Mesendoderm (in vitro differentiated cells): ENCODE results near the gene CAST.

Source experiments
- DNase-seq: peaks from one replicate; pipeline ENCODE4 v3.0.0; 2013
- H2AK5ac ChIP-seq: 2 replicates; pipeline ENCODE4 v1.6.1; 2013; ENCODE audit warnings: low read length, inconsistent platforms
- H2BK120ac ChIP-seq: 2 replicates; pipeline ENCODE4 v1.6.1; 2013; ENCODE audit warnings: low read depth, mild to moderate bottlenecking, low read length, moderate library complexity, mixed read lengths
- H2BK15ac ChIP-seq: replicated peaks from 2 replicates; pipeline ENCODE4 v1.6.1; 2013; ENCODE audit warnings: low read depth, mild to moderate bottlenecking, moderate library complexity
- H2BK5ac ChIP-seq: 2 replicates; pipeline ENCODE4 v1.6.1; 2013; ENCODE audit warnings: low read length, inconsistent platforms
- H3K18ac ChIP-seq: 2 replicates; pipeline ENCODE4 v1.6.1; 2013; ENCODE audit warnings: mild to moderate bottlenecking, low read length, mixed read lengths
- H3K23ac ChIP-seq: one replicate; pipeline ENCODE4 v1.6.1; 2013; ENCODE audit warnings: low read length
- H3K27ac ChIP-seq: 2 replicates; pipeline ENCODE4 v1.5.1; 2013; ENCODE audit warnings: low read depth, mild to moderate bottlenecking, inconsistent platforms, low read length, moderate library complexity
- H3K27me3 ChIP-seq: 2 replicates; pipeline ENCODE4 v1.6.1; 2013; ENCODE audit warnings: low read length, control low read depth, mild to moderate bottlenecking, inconsistent platforms; ENCODE audit not compliant: insufficient read depth, poor library complexity
- H3K36me3 ChIP-seq: 2 replicates; pipeline ENCODE4 v1.6.1; 2013; ENCODE audit warnings: low read length, inconsistent platforms; ENCODE audit not compliant: control insufficient read depth, insufficient read depth
- H3K4ac ChIP-seq: one replicate; pipeline ENCODE4 v1.6.1; 2013; ENCODE audit warnings: low read depth, mild to moderate bottlenecking, low read length, moderate library complexity
- H3K4me1 ChIP-seq: 2 replicates; pipeline ENCODE4 v1.6.1; 2013; ENCODE audit warnings: low read depth, low read length, inconsistent platforms; ENCODE audit not compliant: control insufficient read depth
- H3K4me2 ChIP-seq: 2 replicates; pipeline ENCODE4 v1.6.1; 2013; ENCODE audit warnings: low read length
- H3K4me3 ChIP-seq: 2 replicates; pipeline ENCODE4 v1.5.1; 2013; ENCODE audit warnings: mild to moderate bottlenecking, low read length
- H3K56ac ChIP-seq: one replicate; pipeline ENCODE4 v1.6.1; 2013; ENCODE audit warnings: low read length
- H3K79me1 ChIP-seq: 2 replicates; pipeline ENCODE4 v1.6.1; 2013; ENCODE audit warnings: low read length, inconsistent platforms
- H3K79me2 ChIP-seq: 2 replicates; pipeline ENCODE4 v1.6.1; 2013; ENCODE audit warnings: mild to moderate bottlenecking, low read length; ENCODE audit not compliant: control insufficient read depth, insufficient read depth
- H3K9ac ChIP-seq: 2 replicates; pipeline ENCODE4 v1.6.1; 2013; ENCODE audit warnings: low read length, inconsistent platforms
- H4K5ac ChIP-seq: one replicate; pipeline ENCODE4 v1.6.1; 2013; ENCODE audit warnings: low read length
- H4K8ac ChIP-seq: one replicate; pipeline ENCODE4 v1.6.1; 2013; ENCODE audit warnings: low read depth, mild to moderate bottlenecking, control low read depth, low read length, moderate library complexity
- WGBS: extraction: QIAGEN DNeasy Blood & Tissue Kit; methylation state at CpG from one replicate; pipeline ENCODE4 v1.1.7; 2013; ENCODE audit warnings: low lambda C conversion rate, missing lambda C conversion rate; ENCODE audit not compliant: insufficient coverage; ENCODE audit errors: extremely low coverage; 5-methylcytosine and 5-hydroxymethylcytosine counted together

The CAST gene

DNA sequence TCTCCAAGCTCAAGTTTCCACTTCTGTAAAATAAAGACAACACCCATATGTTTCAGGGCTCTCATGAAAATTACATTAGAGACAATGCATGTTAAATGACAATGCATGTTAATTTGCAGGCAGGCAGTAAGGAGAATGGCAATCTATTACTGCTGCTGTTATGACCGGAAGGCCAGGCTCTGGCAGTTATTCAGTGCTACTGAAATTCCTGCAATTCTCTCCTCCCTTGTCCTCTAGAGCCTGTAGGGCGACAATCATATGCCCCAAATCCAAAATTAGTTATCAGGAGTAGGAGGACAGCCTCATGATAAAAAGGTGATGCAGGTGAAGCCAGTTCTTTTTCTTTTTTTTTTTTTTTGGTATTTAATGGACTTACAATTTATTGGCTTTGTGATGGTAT is 42.2 kb upstream of the CAST start:
- Histone ChIP-seq H3K27me3 (no peaks in the 10 kb centered on the region), H2BK15ac (no peak overlapping the region), H3K4me3 (no peak overlapping the region), H3K4ac (no peak overlapping the region), H4K5ac (no peak overlapping the region), H3K79me2 (no peaks in the 10 kb centered on the region), H3K4me2 (no peak overlapping the region), H3K4me1 (no peaks in the 10 kb centered on the region), H3K9ac (no peak overlapping the region), H3K56ac (no peak overlapping the region), H3K23ac (no peak overlapping the region), H2AK5ac (no peak overlapping the region), H2BK5ac (no peak overlapping the region), H3K36me3 (no peaks in the 10 kb centered on the region), H2BK120ac (no peak overlapping the region), H3K18ac (no peak overlapping the region), H3K79me1 (no peaks in the 10 kb centered on the region), H3K27ac (no peak overlapping the region), H4K8ac (no peak overlapping the region)
- WGBS, result no CpG with 5 or more reads among the region's 2 CpGs
- DNase-seq, result no peak

DNA sequence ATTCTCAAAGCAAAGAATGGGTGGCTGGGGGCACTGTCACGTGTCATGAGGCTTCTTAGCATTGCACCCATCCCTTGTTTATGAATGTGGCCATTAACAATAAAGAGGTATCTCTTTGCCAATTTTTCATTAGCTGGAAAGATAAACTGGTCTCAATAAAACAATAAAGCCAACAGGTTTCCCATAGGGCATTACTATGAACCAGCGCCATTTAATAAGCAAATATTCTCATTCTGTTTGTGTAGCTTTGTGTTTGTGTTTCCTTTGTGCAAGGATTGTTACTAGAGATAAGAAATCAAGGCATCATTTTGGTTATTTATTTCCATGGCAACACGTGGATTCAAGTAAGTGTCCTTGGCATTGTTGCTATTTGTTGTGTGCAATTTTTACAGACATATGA is 37.6 kb upstream of the CAST start:
- Histone ChIP-seq H3K27ac (no peak overlapping the region), H3K79me1 (no peaks in the 10 kb centered on the region), H4K5ac (no peak overlapping the region), H2BK5ac (no peak overlapping the region), H3K36me3 (no peaks in the 10 kb centered on the region), H3K27me3 (no peaks in the 10 kb centered on the region), H3K79me2 (no peaks in the 10 kb centered on the region), H3K4me2 (no peak overlapping the region), H3K9ac (no peak overlapping the region), H3K23ac (no peak overlapping the region), H3K4ac (no peak overlapping the region), H3K56ac (no peak overlapping the region), H3K18ac (no peak overlapping the region), H3K4me1 (peaks cover under 1% of the 10 kb centered on the region), H3K4me3 (no peak overlapping the region), H4K8ac (no peak overlapping the region), H2AK5ac (no peak overlapping the region), H2BK120ac (no peak overlapping the region), H2BK15ac (no peak overlapping the region)
- no CpG with 5 or more reads among the region's 3 CpGs for WGBS
- DNase-seq, result no peak

DNA sequence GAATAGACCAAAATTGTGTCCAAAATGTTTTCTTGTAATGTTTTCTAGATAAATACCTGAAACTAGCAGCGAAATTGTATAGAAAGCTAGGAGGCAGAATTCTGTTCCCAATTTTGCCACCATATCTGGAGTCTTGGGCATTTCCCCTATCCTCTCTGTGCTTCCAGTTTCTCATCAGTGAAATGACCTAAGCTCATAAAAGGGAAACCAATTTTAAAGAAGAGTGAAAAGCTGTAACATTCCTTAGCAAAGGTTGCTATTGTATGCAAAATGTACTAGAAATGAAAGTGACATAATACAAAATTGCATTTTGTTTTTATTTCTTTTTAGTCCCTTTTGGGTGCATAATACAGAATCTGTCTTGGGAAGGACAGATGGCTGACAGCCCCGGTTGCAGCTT is 36.8 kb upstream of the CAST start:
- no peak overlapping the region for H2BK15ac ChIP-seq
- H3K79me1 ChIP-seq, result no peaks in the 10 kb centered on the region
- H4K5ac ChIP-seq, result no peak overlapping the region
- no peak overlapping the region for H3K23ac ChIP-seq
- no peaks in the 10 kb centered on the region for H3K79me2 ChIP-seq
- DNase-seq, result no peak
- H3K4ac ChIP-seq, result no peak overlapping the region
- H2BK120ac ChIP-seq, result no peak overlapping the region
- H3K27me3 ChIP-seq, result no peaks in the 10 kb centered on the region
- no CpG with 5 or more reads among the region's 2 CpGs for WGBS
- H4K8ac ChIP-seq, result no peak overlapping the region
- H3K4me1 ChIP-seq, result peaks cover 2% of the 10 kb centered on the region
- no peak overlapping the region for H3K9ac ChIP-seq
- no peak overlapping the region for H3K4me2 ChIP-seq
- H3K18ac ChIP-seq, result no peak overlapping the region
- no peak overlapping the region for H3K4me3 ChIP-seq
- no peak overlapping the region for H3K27ac ChIP-seq
- no peak overlapping the region for H2BK5ac ChIP-seq
- H2AK5ac ChIP-seq, result no peak overlapping the region
- H3K36me3 ChIP-seq, result no peaks in the 10 kb centered on the region
- no peak overlapping the region for H3K56ac ChIP-seq

DNA sequence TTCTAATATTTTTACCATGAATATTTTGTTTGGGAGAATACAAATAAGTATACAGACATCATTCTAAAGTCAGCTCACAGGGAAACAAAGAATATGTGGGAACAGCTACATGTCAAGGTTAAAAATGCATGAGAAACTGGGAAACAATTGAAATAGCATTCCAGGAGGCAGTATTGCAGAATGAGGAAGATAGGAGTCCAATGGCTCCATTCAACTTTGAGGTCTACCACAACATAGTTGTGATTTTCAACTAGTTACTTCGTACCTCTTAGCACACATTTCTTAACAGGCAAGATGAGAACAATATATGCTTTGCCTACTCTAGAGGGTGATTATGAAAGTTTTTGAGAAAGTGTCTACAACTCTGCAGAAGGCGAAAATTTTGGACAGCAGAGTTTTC is 35.2 kb upstream of the CAST start:
- Histone ChIP-seq H3K9ac (no peak overlapping the region), H2BK120ac (no peak overlapping the region), H2AK5ac (no peak overlapping the region), H3K27me3 (no peaks in the 10 kb centered on the region), H3K4me2 (no peak overlapping the region), H4K5ac (no peak overlapping the region), H3K79me2 (no peaks in the 10 kb centered on the region), H3K4me1 (peaks cover 2% of the 10 kb centered on the region), H3K23ac (no peak overlapping the region), H3K4me3 (no peak overlapping the region), H3K79me1 (no peaks in the 10 kb centered on the region), H4K8ac (no peak overlapping the region), H3K18ac (no peak overlapping the region), H3K27ac (no peak overlapping the region), H3K36me3 (no peaks in the 10 kb centered on the region), H2BK5ac (no peak overlapping the region), H3K4ac (no peak overlapping the region), H2BK15ac (no peak overlapping the region), H3K56ac (no peak overlapping the region)
- no CpG with 5 or more reads among the region's 2 CpGs for WGBS
- no peak for DNase-seq

DNA sequence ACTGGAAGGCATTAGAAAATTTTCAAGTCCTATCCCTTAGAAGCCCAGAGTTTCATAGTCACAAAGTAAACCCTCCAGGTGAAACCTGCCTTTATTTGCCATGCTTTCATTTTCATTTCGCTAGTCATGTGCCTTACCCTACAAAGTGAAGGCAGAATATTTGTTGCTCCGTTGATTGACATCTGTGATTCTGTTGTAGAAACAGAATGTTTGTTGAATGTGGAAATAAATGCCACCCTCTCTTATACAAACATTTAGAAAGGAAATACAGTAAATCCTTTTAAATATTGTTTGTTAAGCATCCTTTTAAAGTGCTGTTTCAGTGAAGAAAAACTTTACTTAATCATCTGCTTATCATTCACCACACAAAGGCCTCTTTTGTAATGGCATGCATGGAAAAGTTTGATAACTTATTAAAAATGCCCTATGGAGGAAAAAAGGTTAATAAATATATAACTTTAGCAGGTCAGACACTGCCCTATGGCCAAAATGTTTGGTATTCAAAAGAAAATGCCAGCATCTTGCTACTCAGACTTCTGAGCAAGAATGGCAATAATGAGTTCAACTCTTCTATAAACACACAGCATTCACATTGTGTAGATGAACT is 34.3 kb upstream of the CAST start:
- H3K23ac ChIP-seq, result no peak overlapping the region
- H3K18ac ChIP-seq, result no peak overlapping the region
- H2BK15ac ChIP-seq, result no peak overlapping the region
- H2AK5ac ChIP-seq, result no peak overlapping the region
- no peaks in the 10 kb centered on the region for H3K79me2 ChIP-seq
- DNase-seq, result no peak
- no peaks in the 10 kb centered on the region for H3K79me1 ChIP-seq
- H3K4ac ChIP-seq, result no peak overlapping the region
- no peaks in the 10 kb centered on the region for H3K36me3 ChIP-seq
- no peak overlapping the region for H3K27ac ChIP-seq
- no CpG with 5 or more reads among the region's 2 CpGs for WGBS
- H4K5ac ChIP-seq, result no peak overlapping the region
- H3K4me1 ChIP-seq, result peaks cover 2% of the 10 kb centered on the region
- no peak overlapping the region for H3K9ac ChIP-seq
- H3K4me2 ChIP-seq, result no peak overlapping the region
- no peak overlapping the region for H2BK5ac ChIP-seq
- H3K4me3 ChIP-seq, result no peak overlapping the region
- H2BK120ac ChIP-seq, result no peak overlapping the region
- no peaks in the 10 kb centered on the region for H3K27me3 ChIP-seq
- H4K8ac ChIP-seq, result no peak overlapping the region
- no peak overlapping the region for H3K56ac ChIP-seq

DNA sequence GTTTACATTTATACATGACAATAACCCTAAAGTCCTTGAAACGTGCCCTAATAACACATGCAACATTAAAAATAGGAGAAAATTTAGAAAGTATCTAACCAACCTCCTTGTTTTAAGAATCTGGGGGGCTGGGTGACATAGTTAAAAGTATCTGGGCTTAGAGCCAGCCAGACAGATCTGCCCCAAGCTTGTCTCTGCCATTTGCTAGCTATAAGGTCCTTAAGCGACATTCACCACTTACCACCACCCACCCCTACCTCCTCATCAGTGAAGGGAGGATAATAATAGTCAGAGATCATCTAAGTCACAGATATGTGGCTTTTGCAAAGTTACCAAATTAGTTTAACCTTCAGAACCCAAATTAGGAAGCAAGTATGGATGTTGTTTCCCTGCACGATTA is 33.8 kb upstream of the CAST start:
- H4K8ac ChIP-seq, result no peak overlapping the region
- no CpG with 5 or more reads among the region's 3 CpGs for WGBS
- H3K9ac ChIP-seq, result no peak overlapping the region

More for the DNA sequence above, 33.8 kb upstream of the CAST start:
- Histone ChIP-seq H4K5ac (no peak overlapping the region), H3K27ac (no peak overlapping the region), H3K79me2 (no peaks in the 10 kb centered on the region), H3K4me2 (no peak overlapping the region), H2AK5ac (no peak overlapping the region), H3K36me3 (no peaks in the 10 kb centered on the region), H3K18ac (no peak overlapping the region), H2BK15ac (no peak overlapping the region), H3K4ac (no peak overlapping the region), H3K23ac (no peak overlapping the region), H3K27me3 (no peaks in the 10 kb centered on the region), H2BK120ac (no peak overlapping the region), H3K79me1 (no peaks in the 10 kb centered on the region), H3K56ac (no peak overlapping the region), H3K4me3 (no peak overlapping the region), H2BK5ac (no peak overlapping the region), H3K4me1 (peaks cover 2% of the 10 kb centered on the region)
- no peak for DNase-seq
